Stimulated activated CD4-positive, alpha-beta T cell treated with anti-CD3 and anti-CD28 coated beads, Interleukin-15, amount 100 ng/mL, for 48 hours (primary cell): Measurements from ENCODE around the gene LRP1B.

Experiments used
- DNase-seq, 2 donors: peaks; one replicate each; pipeline ENCODE4 v3.0.0-alpha.2; 2020; ENCODE audit warnings: low read depth in 2 of 2

Gene LRP1B

GRCh38 chr2:141137122-141137693, 993.6 kb downstream of the LRP1B start:
- DNase-seq, result no peak

GRCh38 chr2:141133883-141134282, 996.9 kb downstream of the LRP1B start:
- DNase-seq, result no peak

GRCh38 chr2:141125432-141125831, 1005.4 kb downstream of the LRP1B start:
- no peak for DNase-seq

GRCh38 chr2:141118836-141119235, 1012.0 kb downstream of the LRP1B start:
- DNase-seq, result no peak

- DNase-seq, result no peak
Measured at GRCh38 chr2:141113301-141113700, 1017.5 kb downstream of the LRP1B start.

- no peak for DNase-seq
Measured at GRCh38 chr2:141109633-141110032, 1021.2 kb downstream of the LRP1B start.

GRCh38 chr2:141105763-141106162, 1025.1 kb downstream of the LRP1B start:
- no peak for DNase-seq

GRCh38 chr2:141103216-141103615, 1027.6 kb downstream of the LRP1B start:
- DNase-seq, result no peak

- no peak for DNase-seq
Measured at GRCh38 chr2:141079231-141079630, 1051.6 kb downstream of the LRP1B start.

GRCh38 chr2:141075753-141076152, 1055.1 kb downstream of the LRP1B start:
- DNase-seq, result no peak

GRCh38 chr2:141068053-141068682, 1062.6 kb downstream of the LRP1B start:
- no peak for DNase-seq

GRCh38 chr2:141065042-141065441, 1065.8 kb downstream of the LRP1B start:
- no peak for DNase-seq

- no peak for DNase-seq
Measured at GRCh38 chr2:141063406-141063805, 1067.4 kb downstream of the LRP1B start.

- DNase-seq, result no peak
Measured at GRCh38 chr2:141062443-141062842, 1068.4 kb downstream of the LRP1B start.

GRCh38 chr2:141062031-141062430, 1068.8 kb downstream of the LRP1B start:
- no peak for DNase-seq

GRCh38 chr2:141058556-141058955, 1072.3 kb downstream of the LRP1B start:
- DNase-seq, result no peak

- no peak for DNase-seq
Measured at GRCh38 chr2:141055531-141055930, 1075.3 kb downstream of the LRP1B start.

- no peak for DNase-seq
Measured at GRCh38 chr2:141048951-141049350, 1081.9 kb downstream of the LRP1B start.

- no peak for DNase-seq
Measured at GRCh38 chr2:141041281-141041680, 1089.5 kb downstream of the LRP1B start.

- no peak for DNase-seq
Measured at GRCh38 chr2:141038341-141038740, 1092.5 kb downstream of the LRP1B start.

- no peak for DNase-seq
Measured at GRCh38 chr2:141037361-141037760, 1093.5 kb downstream of the LRP1B start.

- no peak for DNase-seq
Measured at GRCh38 chr2:141035846-141036420, 1094.9 kb downstream of the LRP1B start.

- no peak for DNase-seq
Measured at GRCh38 chr2:141029428-141030078, 1101.3 kb downstream of the LRP1B start.
